Stimulated activated memory B cell treated with anti-CD40 and anti-IgM and Interleukin-4, amounts not matched to agents 10 μg/mL and 1 μg/mL and 100 μg/mL, for 72 hours (primary cell): ENCODE results near the gene CEACAM8.
"Not testable (repeated sequence)": the region's sequence is repeated elsewhere in the genome, so short reads cannot be mapped to it uniquely, and the experiment has no call there.

ENCODE experiments used
- ATAC-seq: fragments of 150-1000 bp; cut with Tn5 transposase; 2 replicates; pipeline ENCODE4 v1.10.0; 2021
- H3K27ac Mint-ChIP-seq: one replicate; pipeline ENCODE4 v1.8.0; 2022; ENCODE audit warnings: mild to moderate bottlenecking, mixed read lengths
- H3K27me3 Mint-ChIP-seq: one replicate; pipeline ENCODE4 v1.8.0; 2022; ENCODE audit warnings: mixed read lengths
- H3K36me3 Mint-ChIP-seq: one replicate; pipeline ENCODE4 v1.8.0; 2022; ENCODE audit warnings: mixed read lengths
- H3K4me1 Mint-ChIP-seq: one replicate; pipeline ENCODE4 v1.8.0; 2022; ENCODE audit warnings: mixed read lengths
- H3K4me3 Mint-ChIP-seq: one replicate; pipeline ENCODE4 v1.8.0; 2022; ENCODE audit warnings: mild to moderate bottlenecking, moderate library complexity, mixed read lengths
- H3K9me3 Mint-ChIP-seq: one replicate; pipeline ENCODE4 v1.8.0; 2022; ENCODE audit warnings: mixed read lengths

The CEACAM8 gene

GRCh38 chr19:42538841-42539709 lies 55.6 kb downstream of the CEACAM8 start:
- H3K27ac Mint-ChIP-seq: no peak overlapping the region
- no peak overlapping the region for H3K4me3 Mint-ChIP-seq
- H3K36me3 Mint-ChIP-seq: no peaks in the 10 kb centered on the region
- peaks cover 5% of the 10 kb centered on the region for H3K4me1 Mint-ChIP-seq
- no peak for ATAC-seq
- H3K27me3 Mint-ChIP-seq: peaks cover 10% of the 10 kb centered on the region
- no peaks in the 10 kb centered on the region for H3K9me3 Mint-ChIP-seq

- H3K4me3 Mint-ChIP-seq, H3K27ac Mint-ChIP-seq, H3K4me1 Mint-ChIP-seq, ATAC-seq, H3K9me3 Mint-ChIP-seq, H3K36me3 Mint-ChIP-seq, H3K27me3 Mint-ChIP-seq: not testable (repeated sequence)
Observed at GRCh38 chr19:42535276-42535675, 59.4 kb downstream of the CEACAM8 start.

GRCh38 chr19:42534391-42534790 lies 60.3 kb downstream of the CEACAM8 start:
- Mint-ChIP-seq H3K4me1 (peaks cover 2% of the 10 kb centered on the region), H3K27ac (no peak overlapping the region), H3K36me3 (no peaks in the 10 kb centered on the region), H3K27me3 (no peaks in the 10 kb centered on the region), H3K4me3 (no peak overlapping the region), H3K9me3 (no peaks in the 10 kb centered on the region)
- no peak for ATAC-seq

GRCh38 chr19:42532891-42533290 lies 61.8 kb downstream of the CEACAM8 start:
- no peak for ATAC-seq
- H3K36me3 Mint-ChIP-seq: no peaks in the 10 kb centered on the region
- H3K9me3 Mint-ChIP-seq: no peaks in the 10 kb centered on the region
- no peak overlapping the region for H3K27ac Mint-ChIP-seq
- H3K27me3 Mint-ChIP-seq: no peaks in the 10 kb centered on the region
- no peak overlapping the region for H3K4me3 Mint-ChIP-seq
- peaks cover 17% of the 10 kb centered on the region for H3K4me1 Mint-ChIP-seq

- Mint-ChIP-seq H3K36me3 (no peaks in the 10 kb centered on the region), H3K4me3 (no peak overlapping the region), H3K4me1 (peaks cover 27% of the 10 kb centered on the region), H3K9me3 (no peaks in the 10 kb centered on the region), H3K27ac (no peak overlapping the region), H3K27me3 (no peaks in the 10 kb centered on the region)
- ATAC-seq: no peak
Observed at GRCh38 chr19:42531313-42531712, 63.4 kb downstream of the CEACAM8 start.
